ENCODE data around the gene LY6G5B.

- no peak for TF ChIP-seq CTCF (IDR thresholded peaks at IDR 0.05; ENCODE audit: low read length)
- no peak for TF ChIP-seq EZH2 (IDR thresholded peaks at IDR 0.05; ENCODE audit: borderline replicate concordance, low read length)
These were observed 3.3 kb upstream of the LY6G5B start for GRCh38 chr6:31666337-31666965.

Measured in OCI-LY1 (cell line).